Progenitor cell of endocrine pancreas (in vitro differentiated cells): Measurements from ENCODE around the gene HOXB4. TPM values are rescaled to one million over a fixed set of nuclear protein-coding genes. Genes with fewer than 3 reads are reported as not detected.
A peak's percentile ranks its signal among the peaks of the same experiment; 100 is the strongest.

Experiments used
- DNase-seq: peaks from one replicate; pipeline ENCODE4 v3.0.0; 2021; ENCODE audit warnings: low spot score; ENCODE audit not compliant: unreplicated experiment
- H3K27ac Mint-ChIP-seq: 2 replicates; pipeline ENCODE4 v1.8.0; 2021; ENCODE audit warnings: mild to moderate bottlenecking, moderate library complexity, mixed read lengths
- H3K27me3 Mint-ChIP-seq: 2 replicates; pipeline ENCODE4 v1.8.0; 2021; ENCODE audit warnings: mixed read lengths
- H3K36me3 Mint-ChIP-seq: 2 replicates; pipeline ENCODE4 v1.8.0; 2022; ENCODE audit warnings: mixed read lengths; ENCODE audit not compliant: insufficient read depth
- H3K4me1 Mint-ChIP-seq: 2 replicates; pipeline ENCODE4 v1.8.0; 2021; ENCODE audit warnings: low read depth, mixed read lengths
- H3K4me3 Mint-ChIP-seq: 2 replicates; pipeline ENCODE4 v1.8.0; 2021; ENCODE audit warnings: low read depth, mild to moderate bottlenecking, moderate library complexity, mixed read lengths
- H3K9me3 Mint-ChIP-seq: 2 replicates; pipeline ENCODE4 v1.8.0; 2021; ENCODE audit warnings: low read depth, mixed read lengths
- total RNA-seq: library from RNA; stranded (reverse); gene quantifications from 2 replicates; pipeline ENCODE4 v1.2.1, GENCODE V29; 2021
- TF ChIP-seq, protein P1 (sequence below): fragments of 200-600 bp; sonication (generic); IDR thresholded peaks from one replicate; pipeline ENCODE4 v1.5.0; 2021; ENCODE audit warnings: antibody characterized with exemption, mild to moderate bottlenecking; ENCODE audit not compliant: unreplicated experiment

Gene HOXB4
- total RNA-seq, 1 donor from 2014 or later = 3.4 TPM

DNA sequence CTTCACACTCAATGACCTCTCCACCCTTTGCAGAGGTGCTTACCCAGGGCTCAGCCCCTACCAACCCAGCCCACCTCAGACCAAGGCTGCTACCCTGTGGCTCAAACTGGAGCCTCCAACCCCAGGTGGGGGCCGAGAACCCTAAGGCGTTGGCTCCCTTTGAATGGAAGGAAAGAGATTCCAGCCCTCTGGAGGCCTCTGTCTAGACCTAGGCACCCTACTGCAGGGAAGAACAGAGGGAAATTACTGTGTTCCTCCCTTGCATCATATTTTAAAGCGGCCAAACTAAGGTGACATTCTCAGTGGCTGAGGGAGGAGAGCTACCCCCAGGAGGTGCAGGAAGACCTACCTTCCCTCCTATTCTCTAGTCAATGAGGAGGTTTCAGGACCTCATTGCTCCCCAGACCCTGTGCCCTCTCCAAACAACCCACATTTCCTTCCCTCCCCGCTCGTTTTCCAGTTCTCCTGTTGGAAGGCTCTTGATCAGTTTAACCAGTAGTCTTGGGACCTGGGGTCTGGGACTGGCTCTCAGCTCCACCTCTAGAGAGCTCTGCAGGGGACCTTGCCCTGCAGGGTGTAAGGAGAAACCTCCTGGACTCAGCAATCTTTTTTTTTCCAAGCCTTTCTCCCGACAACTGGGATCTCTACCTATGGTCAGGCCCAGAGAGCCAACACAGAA is 42.5 kb upstream of the HOXB4 start:
- peaks cover 4% of the 10 kb centered on the region for H3K4me1 Mint-ChIP-seq
- no peaks in the 10 kb centered on the region for H3K9me3 Mint-ChIP-seq
- DNase-seq = no peak
- TF ChIP-seq, protein P1, sequence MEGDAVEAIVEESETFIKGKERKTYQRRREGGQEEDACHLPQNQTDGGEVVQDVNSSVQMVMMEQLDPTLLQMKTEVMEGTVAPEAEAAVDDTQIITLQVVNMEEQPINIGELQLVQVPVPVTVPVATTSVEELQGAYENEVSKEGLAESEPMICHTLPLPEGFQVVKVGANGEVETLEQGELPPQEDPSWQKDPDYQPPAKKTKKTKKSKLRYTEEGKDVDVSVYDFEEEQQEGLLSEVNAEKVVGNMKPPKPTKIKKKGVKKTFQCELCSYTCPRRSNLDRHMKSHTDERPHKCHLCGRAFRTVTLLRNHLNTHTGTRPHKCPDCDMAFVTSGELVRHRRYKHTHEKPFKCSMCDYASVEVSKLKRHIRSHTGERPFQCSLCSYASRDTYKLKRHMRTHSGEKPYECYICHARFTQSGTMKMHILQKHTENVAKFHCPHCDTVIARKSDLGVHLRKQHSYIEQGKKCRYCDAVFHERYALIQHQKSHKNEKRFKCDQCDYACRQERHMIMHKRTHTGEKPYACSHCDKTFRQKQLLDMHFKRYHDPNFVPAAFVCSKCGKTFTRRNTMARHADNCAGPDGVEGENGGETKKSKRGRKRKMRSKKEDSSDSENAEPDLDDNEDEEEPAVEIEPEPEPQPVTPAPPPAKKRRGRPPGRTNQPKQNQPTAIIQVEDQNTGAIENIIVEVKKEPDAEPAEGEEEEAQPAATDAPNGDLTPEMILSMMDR = no peak
- H3K27me3 Mint-ChIP-seq = peaks cover 93% of the 10 kb centered on the region
- H3K36me3 Mint-ChIP-seq = no peaks in the 10 kb centered on the region
- no peak overlapping the region for H3K27ac Mint-ChIP-seq
- H3K4me3 Mint-ChIP-seq = no peak overlapping the region

DNA sequence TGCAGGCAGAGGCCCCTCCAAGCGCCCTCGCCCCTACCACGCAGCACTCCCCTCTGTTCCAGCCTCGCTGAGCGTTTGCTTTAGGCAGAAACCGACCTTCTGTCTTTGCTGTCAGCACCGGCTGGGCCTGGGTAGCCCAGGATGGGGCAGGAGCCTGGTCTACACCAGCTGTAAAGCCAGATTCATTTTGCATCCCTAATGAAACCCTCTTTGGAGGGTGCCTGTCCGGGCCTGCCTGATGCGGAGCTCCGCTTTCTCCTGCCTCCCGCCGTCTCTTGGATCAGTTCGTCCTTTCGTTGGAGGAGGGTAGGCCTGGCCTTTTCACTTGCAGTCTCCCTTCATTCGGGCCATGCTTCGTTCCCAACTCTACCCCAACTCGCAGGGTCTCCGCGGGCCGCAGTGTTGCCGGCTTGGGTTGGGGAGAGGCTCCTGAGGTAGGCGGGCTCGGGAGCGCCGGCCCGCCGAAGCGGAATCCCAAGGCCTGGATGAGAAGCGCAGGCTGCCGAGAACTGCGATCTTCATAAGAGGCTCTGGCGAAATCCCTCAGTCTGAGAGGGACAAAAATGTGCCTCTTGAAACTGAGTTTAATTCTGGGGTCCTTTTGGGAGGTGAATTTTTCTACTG is 41.8 kb upstream of the HOXB4 start:
- DNase-seq = no peak
- Mint-ChIP-seq H3K36me3 (no peaks in the 10 kb centered on the region), H3K27me3 (peaks cover 97% of the 10 kb centered on the region), H3K4me1 (peaks cover 3% of the 10 kb centered on the region), H3K27ac (peak overlapping the region; percentile 16), H3K4me3 (no peak overlapping the region), H3K9me3 (no peaks in the 10 kb centered on the region)
- TF ChIP-seq, protein P1 = no peak

- Mint-ChIP-seq H3K27me3 (peaks cover 99% of the 10 kb centered on the region), H3K36me3 (no peaks in the 10 kb centered on the region), H3K4me3 (peak overlapping the region; percentile 33), H3K9me3 (no peaks in the 10 kb centered on the region), H3K27ac (peak overlapping the region; percentile 71), H3K4me1 (peaks cover 3% of the 10 kb centered on the region)
- DNase-seq = peak; percentile 93
- TF ChIP-seq, protein P1 = peak; percentile 98
These were observed 40.2 kb upstream of the HOXB4 start for GRCh38 chr17:48618256-48618896.

- no peaks in the 10 kb centered on the region for H3K36me3 Mint-ChIP-seq
- H3K9me3 Mint-ChIP-seq = no peaks in the 10 kb centered on the region
- TF ChIP-seq, protein P1 = no peak
- H3K4me1 Mint-ChIP-seq = peaks cover 4% of the 10 kb centered on the region
- no peak for DNase-seq
- no peak overlapping the region for H3K4me3 Mint-ChIP-seq
- H3K27ac Mint-ChIP-seq = peak overlapping the region; percentile 5
- peaks cover 98% of the 10 kb centered on the region for H3K27me3 Mint-ChIP-seq
These were observed 39.5 kb upstream of the HOXB4 start for GRCh38 chr17:48617471-48618255.
